GM19328 (cell line): ENCODE results near the gene INTS12.
A peak's percentile ranks its signal among the peaks of the same experiment; 100 is the strongest.

Experiments used
- ATAC-seq: cut with Tn5 transposase; IDR thresholded peaks from one replicate; pipeline ENCODE4 v1.9.1; 2021; ENCODE audit warnings: mild to moderate bottlenecking, moderate library complexity; ENCODE audit not compliant: unreplicated experiment

The INTS12 gene

GRCh38 chr4:105686571-105686970 lies 21.9 kb downstream of the INTS12 start:
- ATAC-seq, result no peak

GRCh38 chr4:105683038-105683437 lies 25.5 kb downstream of the INTS12 start:
- ATAC-seq, result no peak

DNA sequence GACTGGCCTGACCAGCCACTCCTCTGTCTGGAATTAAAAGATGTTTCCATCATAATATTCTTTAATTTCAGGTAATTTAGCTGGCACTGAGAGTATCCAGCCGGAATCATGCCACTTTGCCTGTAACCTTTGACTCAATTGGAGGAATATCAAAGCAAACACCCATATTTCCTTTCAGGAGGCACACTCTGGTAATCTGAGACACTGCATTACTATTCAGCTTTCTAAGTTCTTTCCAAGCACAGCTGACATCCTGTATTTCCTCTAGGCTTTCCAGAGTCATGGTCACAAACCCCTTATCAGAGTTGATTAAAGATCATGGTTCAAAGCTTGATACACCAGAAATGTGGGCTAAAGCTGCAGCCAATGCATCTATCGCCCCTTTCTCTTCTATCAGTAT lies 29.3 kb downstream of the INTS12 start:
- ATAC-seq, result no peak

GRCh38 chr4:105677709-105678108 lies 30.8 kb downstream of the INTS12 start:
- no peak for ATAC-seq

- no peak for ATAC-seq
Measured at GRCh38 chr4:105674011-105674410, 34.5 kb downstream of the INTS12 start.

DNA sequence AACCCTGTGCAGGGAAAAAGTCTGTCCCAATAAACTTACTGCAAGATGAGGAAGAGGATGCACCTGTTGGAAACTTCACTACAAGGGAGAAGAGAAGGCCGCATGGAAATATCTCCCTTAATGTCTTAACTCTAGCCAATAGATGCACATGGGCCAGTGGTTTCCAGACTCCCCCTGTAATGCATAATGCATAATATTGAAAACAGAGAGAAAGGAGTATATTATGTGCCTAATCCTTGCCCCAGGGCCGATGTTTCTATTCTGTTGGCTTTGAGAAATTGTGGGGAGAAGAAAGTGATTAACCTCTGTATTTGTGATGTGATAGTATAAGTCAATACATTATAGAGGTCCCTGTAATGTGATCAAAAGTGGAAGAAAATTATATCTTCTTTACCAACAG lies 37.2 kb downstream of the INTS12 start:
- ATAC-seq, result no peak

- no peak for ATAC-seq
Measured at GRCh38 chr4:105670684-105671083, 37.8 kb downstream of the INTS12 start.

- no peak for ATAC-seq
Measured at GRCh38 chr4:105666693-105667092, 41.8 kb downstream of the INTS12 start.

- no peak for ATAC-seq
Measured at GRCh38 chr4:105662935-105663675, 45.4 kb downstream of the INTS12 start.

- ATAC-seq, result no peak
Measured at GRCh38 chr4:105661028-105661427, 47.5 kb downstream of the INTS12 start.

- ATAC-seq, result no peak
Measured at GRCh38 chr4:105659190-105659589, 49.3 kb downstream of the INTS12 start.

GRCh38 chr4:105657117-105657765 lies 51.2 kb downstream of the INTS12 start:
- ATAC-seq, result no peak

- no peak for ATAC-seq
Measured at GRCh38 chr4:105652286-105652888, 56.1 kb downstream of the INTS12 start.

GRCh38 chr4:105651884-105652283 lies 56.6 kb downstream of the INTS12 start:
- ATAC-seq, result no peak

DNA sequence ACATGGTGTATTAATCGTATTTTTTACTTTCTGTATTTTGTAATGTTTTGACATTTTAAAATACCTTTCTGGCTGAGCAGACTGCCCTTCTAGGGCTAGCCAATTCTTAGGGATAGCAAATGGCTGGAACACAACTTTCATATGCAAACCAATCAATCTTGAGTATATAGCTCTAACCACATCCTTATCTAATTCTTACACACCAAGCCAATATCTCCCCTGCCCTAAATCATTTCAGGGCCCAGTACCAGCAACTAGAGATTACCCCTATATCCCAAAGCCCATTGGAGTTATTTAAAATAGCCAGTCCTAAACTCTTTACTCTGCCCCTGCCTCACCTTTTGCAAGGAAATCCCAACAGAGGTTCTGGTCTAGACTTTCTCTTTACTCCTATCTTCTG lies 58.3 kb downstream of the INTS12 start:
- ATAC-seq, result no peak

GRCh38 chr4:105645440-105645839 lies 63.0 kb downstream of the INTS12 start:
- ATAC-seq, result no peak

DNA sequence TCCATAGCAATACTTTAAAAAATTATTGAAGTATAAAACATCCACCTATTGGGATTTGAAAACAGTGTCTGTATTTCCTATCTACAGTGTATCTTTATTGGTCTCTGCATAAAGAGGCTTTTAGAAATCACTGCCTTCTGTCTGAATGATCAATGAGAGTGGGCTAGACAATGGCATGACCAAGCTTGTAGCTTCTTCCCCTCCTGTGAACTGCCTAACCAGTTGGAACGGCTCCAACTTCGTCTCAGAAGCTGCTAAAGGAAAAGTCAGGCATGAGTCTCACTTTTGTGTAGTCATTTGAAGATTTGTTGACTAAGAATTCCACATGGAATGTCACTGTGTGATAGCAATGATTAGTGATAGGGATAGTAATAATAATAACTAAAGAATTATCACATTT lies 64.2 kb downstream of the INTS12 start:
- no peak for ATAC-seq

DNA sequence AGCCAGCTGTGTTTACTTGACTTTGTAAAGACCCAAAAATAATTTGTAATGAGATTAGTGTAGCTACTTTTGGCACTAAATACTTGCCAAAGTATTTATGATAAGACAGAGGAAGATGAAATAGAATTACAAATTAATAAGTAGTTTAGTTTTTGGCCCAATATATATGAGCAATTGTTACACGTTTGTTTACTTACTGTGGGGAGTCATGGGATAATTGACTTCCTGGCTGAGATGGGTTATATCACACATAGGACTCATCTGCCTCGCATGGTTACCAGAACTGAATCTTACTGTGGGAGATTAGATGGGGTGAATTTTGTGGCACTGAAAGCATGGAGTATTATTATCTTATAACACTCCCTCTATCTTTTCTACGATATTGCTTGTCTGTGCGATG lies 66.6 kb downstream of the INTS12 start:
- no peak for ATAC-seq

- peak; percentile 81 for ATAC-seq
Measured at GRCh38 chr4:105637408-105638176, 70.9 kb downstream of the INTS12 start.

GRCh38 chr4:105634402-105635080 lies 73.9 kb downstream of the INTS12 start:
- ATAC-seq, result no peak

DNA sequence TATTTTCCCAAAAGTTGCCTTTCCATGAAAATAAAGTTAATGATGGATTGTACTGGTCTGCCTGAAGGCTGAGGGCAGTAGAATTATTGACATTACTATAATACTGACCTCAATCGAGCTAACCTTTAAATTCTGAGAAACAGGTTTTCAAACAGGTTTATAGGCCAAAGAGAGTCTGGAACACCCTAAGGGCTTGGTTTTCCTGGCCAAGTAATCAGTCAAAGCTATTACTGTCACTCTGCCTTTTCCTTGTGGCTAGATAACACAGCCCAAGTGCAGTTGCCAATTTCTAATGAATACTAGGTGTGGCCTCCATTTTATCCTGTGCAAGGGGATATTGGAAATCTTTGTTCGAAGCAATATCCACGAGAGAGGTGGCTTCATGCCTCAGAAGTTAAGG lies 75.2 kb downstream of the INTS12 start:
- ATAC-seq, result no peak
